Measurements from ENCODE around the gene SLC4A1. TPM values are rescaled to one million over a fixed set of nuclear protein-coding genes. Genes with fewer than 3 reads are reported as not detected.

Gene SLC4A1
- total RNA-seq, 1 experiment from 2014 or later: not detected

DNA sequence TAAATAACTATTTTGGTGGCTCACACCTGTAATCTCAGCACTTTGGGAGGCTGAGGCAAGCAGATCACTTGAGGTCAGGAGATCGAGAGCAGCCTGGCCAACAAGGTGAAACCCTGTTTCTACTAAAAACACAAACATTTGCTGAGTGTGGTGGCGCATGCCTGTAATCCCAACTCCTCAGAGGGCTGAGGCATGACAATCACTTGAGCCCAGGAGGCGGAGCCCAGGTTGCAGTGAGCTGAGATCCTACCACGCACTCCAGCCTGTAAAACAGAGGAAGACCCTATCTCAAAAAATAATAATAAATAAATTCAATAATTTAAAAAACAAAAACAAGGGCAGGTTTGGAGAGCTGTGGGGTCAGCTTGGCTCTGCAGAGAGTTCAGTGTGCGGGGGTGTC is 5.7 kb upstream of the SLC4A1 start:
- Mint-ChIP-seq H3K27me3 (ENCODE audit: low read depth) (no peaks in the 10 kb centered on the region; the same call in 1 of the 2 replicates), H3K4me1 (peaks cover 20% of the 10 kb centered on the region)
- DNase-seq (ENCODE audit: low spot score): no peak

DNA sequence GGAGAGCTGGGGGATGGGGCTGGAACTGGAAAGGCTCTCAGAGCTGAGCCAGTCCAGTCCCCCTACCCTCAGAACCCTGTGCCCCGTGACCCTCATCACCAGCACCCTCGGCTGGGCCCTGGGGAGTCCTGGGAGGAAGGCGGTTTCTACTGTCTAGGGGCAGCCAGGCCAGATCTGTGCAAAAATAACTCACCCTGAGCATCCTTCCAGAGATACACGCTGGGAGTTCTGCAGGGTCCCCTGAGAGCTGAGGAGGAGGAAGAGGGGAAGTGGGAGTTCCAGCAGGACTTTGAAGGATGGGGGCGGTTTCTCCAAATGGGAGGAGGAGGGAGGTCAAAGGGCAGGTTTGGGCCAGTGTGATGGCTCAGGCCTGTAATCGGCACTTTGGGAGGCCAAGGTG is 5.0 kb upstream of the SLC4A1 start:
- Mint-ChIP-seq H3K4me3 (no peak overlapping the region), H3K27ac (no peak overlapping the region), H3K36me3 (no peaks in the 10 kb centered on the region), H3K27me3 (ENCODE audit: low read depth) (no peaks in the 10 kb centered on the region; the same call in 1 of the 2 replicates), H3K9me3 (no peaks in the 10 kb centered on the region), H3K4me1 (peaks cover 18% of the 10 kb centered on the region)
- CTCF ChIA-PET: interaction anchor here (1.1 to 2.0 kb wide), 6 partner anchors 22 to 81 kb away, joined by 3 to 8 read pairs (median 5); partner anchors contain the start of gene RUNDC3A
- TF ChIP-seq ZBTB21 (CRISPR knock-in tag; IDR thresholded peaks at IDR 0.05; ENCODE audit: borderline replicate concordance) (no peak), ELF4 (CRISPR knock-in tag; IDR thresholded peaks at IDR 0.05; ENCODE audit: low read depth) (no peak), CREM (CRISPR knock-in tag; IDR thresholded peaks at IDR 0.05) (no peak), SP1 (CRISPR knock-in tag; conservative IDR thresholded peaks at IDR 0.05) (no peak)
- TF ChIP-seq, protein P1, sequence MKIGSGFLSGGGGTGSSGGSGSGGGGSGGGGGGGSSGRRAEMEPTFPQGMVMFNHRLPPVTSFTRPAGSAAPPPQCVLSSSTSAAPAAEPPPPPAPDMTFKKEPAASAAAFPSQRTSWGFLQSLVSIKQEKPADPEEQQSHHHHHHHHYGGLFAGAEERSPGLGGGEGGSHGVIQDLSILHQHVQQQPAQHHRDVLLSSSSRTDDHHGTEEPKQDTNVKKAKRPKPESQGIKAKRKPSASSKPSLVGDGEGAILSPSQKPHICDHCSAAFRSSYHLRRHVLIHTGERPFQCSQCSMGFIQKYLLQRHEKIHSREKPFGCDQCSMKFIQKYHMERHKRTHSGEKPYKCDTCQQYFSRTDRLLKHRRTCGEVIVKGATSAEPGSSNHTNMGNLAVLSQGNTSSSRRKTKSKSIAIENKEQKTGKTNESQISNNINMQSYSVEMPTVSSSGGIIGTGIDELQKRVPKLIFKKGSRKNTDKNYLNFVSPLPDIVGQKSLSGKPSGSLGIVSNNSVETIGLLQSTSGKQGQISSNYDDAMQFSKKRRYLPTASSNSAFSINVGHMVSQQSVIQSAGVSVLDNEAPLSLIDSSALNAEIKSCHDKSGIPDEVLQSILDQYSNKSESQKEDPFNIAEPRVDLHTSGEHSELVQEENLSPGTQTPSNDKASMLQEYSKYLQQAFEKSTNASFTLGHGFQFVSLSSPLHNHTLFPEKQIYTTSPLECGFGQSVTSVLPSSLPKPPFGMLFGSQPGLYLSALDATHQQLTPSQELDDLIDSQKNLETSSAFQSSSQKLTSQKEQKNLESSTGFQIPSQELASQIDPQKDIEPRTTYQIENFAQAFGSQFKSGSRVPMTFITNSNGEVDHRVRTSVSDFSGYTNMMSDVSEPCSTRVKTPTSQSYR (CRISPR knock-in tag; IDR thresholded peaks at IDR 0.05): no peak
- TF ChIP-seq, protein P2, sequence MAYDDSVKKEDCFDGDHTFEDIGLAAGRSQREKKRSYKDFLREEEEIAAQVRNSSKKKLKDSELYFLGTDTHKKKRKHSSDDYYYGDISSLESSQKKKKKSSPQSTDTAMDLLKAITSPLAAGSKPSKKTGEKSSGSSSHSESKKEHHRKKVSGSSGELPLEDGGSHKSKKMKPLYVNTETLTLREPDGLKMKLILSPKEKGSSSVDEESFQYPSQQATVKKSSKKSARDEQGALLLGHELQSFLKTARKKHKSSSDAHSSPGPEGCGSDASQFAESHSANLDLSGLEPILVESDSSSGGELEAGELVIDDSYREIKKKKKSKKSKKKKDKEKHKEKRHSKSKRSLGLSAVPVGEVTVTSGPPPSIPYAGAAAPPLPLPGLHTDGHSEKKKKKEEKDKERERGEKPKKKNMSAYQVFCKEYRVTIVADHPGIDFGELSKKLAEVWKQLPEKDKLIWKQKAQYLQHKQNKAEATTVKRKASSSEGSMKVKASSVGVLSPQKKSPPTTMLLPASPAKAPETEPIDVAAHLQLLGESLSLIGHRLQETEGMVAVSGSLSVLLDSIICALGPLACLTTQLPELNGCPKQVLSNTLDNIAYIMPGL (CRISPR knock-in tag; IDR thresholded peaks at IDR 0.05): no peak
- POLR2A ChIA-PET: no interaction called here
- ATAC-seq (no peak), DNase-seq (ENCODE audit: low spot score) (no peak)

More for the DNA sequence above, 5.7 kb upstream of the SLC4A1 start:
- ATAC-seq: peak; percentile 82
- H3K4me3 Mint-ChIP-seq: no peak overlapping the region
- no peak overlapping the region for H3K27ac Mint-ChIP-seq
- POLR2A ChIA-PET: no interaction called here
- no peaks in the 10 kb centered on the region for H3K36me3 Mint-ChIP-seq
- no peaks in the 10 kb centered on the region for H3K9me3 Mint-ChIP-seq
- TF ChIP-seq, protein P3, sequence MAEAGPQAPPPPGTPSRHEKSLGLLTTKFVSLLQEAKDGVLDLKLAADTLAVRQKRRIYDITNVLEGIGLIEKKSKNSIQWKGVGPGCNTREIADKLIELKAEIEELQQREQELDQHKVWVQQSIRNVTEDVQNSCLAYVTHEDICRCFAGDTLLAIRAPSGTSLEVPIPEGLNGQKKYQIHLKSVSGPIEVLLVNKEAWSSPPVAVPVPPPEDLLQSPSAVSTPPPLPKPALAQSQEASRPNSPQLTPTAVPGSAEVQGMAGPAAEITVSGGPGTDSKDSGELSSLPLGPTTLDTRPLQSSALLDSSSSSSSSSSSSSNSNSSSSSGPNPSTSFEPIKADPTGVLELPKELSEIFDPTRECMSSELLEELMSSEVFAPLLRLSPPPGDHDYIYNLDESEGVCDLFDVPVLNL (CRISPR knock-in tag; IDR thresholded peaks at IDR 0.05; ENCODE audit: borderline replicate concordance, low read depth): no peak
- TF ChIP-seq ELF4 (CRISPR knock-in tag; IDR thresholded peaks at IDR 0.05; ENCODE audit: low read depth) (no peak), RORB (CRISPR knock-in tag; IDR thresholded peaks at IDR 0.05) (no peak), JAZF1 (CRISPR knock-in tag; IDR thresholded peaks at IDR 0.05) (no peak)
- TF ChIP-seq, protein P4, sequence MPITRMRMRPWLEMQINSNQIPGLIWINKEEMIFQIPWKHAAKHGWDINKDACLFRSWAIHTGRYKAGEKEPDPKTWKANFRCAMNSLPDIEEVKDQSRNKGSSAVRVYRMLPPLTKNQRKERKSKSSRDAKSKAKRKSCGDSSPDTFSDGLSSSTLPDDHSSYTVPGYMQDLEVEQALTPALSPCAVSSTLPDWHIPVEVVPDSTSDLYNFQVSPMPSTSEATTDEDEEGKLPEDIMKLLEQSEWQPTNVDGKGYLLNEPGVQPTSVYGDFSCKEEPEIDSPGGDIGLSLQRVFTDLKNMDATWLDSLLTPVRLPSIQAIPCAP (CRISPR knock-in tag; IDR thresholded peaks at IDR 0.05): no peak
- TF ChIP-seq, protein P5, sequence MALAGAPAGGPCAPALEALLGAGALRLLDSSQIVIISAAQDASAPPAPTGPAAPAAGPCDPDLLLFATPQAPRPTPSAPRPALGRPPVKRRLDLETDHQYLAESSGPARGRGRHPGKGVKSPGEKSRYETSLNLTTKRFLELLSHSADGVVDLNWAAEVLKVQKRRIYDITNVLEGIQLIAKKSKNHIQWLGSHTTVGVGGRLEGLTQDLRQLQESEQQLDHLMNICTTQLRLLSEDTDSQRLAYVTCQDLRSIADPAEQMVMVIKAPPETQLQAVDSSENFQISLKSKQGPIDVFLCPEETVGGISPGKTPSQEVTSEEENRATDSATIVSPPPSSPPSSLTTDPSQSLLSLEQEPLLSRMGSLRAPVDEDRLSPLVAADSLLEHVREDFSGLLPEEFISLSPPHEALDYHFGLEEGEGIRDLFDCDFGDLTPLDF (CRISPR knock-in tag; IDR thresholded peaks at IDR 0.05): no peak
- TF ChIP-seq, protein P6, sequence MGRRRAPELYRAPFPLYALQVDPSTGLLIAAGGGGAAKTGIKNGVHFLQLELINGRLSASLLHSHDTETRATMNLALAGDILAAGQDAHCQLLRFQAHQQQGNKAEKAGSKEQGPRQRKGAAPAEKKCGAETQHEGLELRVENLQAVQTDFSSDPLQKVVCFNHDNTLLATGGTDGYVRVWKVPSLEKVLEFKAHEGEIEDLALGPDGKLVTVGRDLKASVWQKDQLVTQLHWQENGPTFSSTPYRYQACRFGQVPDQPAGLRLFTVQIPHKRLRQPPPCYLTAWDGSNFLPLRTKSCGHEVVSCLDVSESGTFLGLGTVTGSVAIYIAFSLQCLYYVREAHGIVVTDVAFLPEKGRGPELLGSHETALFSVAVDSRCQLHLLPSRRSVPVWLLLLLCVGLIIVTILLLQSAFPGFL (CRISPR knock-in tag; IDR thresholded peaks at IDR 0.05; ENCODE audit: borderline replicate concordance): no peak
- CTCF ChIA-PET: interaction anchor here (0.6 to 2.0 kb wide), 14 partner anchors 14 to 89 kb away, joined by 3 to 10 read pairs (median 4); partner anchors contain the start of gene RUNDC3A
